HG02588 (cell line): ENCODE results near the gene ITGA3.

ENCODE experiments used
- ATAC-seq: cut with Tn5 transposase; IDR thresholded peaks from one replicate; pipeline ENCODE4 v1.9.1; 2021; ENCODE audit warnings: mild to moderate bottlenecking, moderate library complexity; ENCODE audit not compliant: unreplicated experiment

ITGA3 gene

DNA sequence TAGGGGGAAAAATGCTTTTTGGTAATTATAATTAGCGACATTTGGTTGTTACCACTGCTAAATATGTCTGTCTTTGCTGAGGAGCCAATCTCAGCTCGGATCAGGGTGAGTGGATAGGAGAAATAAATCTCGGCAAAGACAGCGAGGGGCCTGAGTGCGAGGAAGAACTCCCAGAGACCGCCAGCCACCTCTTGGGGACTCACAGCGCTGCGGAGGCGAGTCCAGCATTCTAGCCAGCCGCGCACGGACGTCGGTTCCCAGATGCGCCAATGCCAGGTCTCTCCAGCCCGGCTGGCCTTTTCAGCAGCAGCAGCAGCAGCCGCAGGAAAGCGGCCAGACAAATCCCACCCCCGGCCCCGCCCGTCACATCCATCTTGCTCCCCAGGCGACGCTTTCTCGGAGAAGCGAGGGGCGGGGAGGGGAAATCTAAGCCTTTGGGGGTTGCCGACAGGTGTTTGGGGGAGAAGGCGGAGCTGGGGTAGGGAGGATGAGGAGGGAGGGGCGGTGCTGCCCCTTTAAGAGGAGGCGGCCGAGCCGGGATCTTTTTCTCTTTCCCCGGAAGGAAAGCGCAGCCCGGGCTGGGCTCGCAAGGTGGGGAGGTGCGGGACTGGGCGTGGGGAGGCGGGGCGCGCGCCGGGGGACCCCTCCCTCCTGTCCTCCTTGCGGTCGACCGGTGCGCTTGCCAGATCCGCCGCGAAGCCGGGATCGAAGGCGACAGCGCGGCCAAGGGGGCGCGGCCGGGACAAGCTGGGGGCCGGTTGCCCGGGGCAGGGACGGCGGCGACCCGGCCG, at the start of gene ITGA3:
TSS of gene ITGA3 (plus strand) at position 685 of the 791 bp plus-strand sequence. CDS start 330 bp downstream, outside the sequence.
- ATAC-seq: peak; percentile 32

DNA sequence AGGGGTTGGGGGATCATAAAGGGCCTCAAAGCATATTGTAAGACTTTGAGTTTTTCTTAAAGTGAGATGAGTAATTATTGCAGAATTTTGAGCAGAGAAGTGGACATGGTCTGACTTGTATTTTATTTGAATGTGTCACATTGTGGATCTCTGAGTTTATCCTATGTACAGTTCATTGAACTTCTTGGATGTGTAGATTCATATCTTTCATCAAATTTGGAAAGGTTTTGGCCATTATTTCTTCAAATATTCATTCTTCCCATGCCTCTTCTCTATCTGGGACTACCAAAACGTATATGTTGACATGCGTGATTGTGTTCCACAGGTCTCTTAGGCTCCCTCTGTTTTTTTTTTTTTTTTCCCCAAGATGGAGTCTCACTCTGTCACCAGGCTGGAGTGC, 46.6 kb upstream of the ITGA3 start:
- ATAC-seq: no peak

DNA sequence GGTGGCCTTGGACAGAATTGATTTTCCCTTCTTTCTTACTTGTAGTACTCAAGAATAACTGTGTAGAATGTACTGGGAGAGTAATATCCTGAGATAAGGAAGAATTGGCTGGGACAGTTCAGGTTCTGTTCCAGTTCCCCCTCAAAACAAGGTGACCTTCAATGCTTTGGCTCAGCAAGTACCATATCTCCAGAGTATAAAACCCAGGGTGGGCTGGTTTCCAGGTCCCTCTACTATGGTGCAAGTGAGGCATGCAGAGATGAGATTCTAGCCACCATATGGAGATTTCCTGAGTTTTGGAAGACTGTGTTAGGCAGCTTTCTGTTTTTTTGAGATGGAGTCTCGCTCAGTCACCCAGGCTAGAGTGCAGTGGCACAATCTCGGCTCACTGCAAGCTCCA, 42.8 kb upstream of the ITGA3 start:
- ATAC-seq: no peak

DNA sequence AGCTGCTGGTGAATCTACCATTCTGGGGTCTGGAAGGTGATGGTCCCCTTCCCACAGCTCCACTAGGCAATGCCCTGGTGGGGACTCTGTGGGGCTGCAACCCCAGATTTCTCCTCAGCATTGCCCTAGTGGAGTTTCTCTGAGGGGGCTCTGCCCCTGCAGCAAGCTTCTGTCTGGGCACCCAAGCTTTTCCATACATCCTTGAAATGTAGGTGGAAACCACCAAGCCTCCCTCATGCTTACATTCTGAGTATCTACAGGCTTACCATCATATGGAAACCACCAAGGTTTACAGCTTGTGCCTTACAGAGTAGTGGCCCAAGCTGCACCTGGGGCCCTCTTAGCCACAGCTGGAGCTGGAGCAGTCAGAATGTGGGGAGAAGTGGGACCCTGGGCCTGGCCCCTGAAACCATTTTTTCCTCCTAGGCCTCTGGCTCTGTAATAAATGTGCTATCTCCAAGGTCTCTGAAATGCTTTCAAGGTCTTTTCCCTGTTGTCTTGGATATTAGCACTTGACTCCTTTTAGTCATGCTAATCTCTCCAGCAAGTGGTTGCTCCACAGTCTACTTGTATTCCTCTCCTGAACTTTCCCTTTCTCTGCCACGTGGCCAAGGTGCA, 41.3 kb upstream of the ITGA3 start:
- ATAC-seq: no peak

DNA sequence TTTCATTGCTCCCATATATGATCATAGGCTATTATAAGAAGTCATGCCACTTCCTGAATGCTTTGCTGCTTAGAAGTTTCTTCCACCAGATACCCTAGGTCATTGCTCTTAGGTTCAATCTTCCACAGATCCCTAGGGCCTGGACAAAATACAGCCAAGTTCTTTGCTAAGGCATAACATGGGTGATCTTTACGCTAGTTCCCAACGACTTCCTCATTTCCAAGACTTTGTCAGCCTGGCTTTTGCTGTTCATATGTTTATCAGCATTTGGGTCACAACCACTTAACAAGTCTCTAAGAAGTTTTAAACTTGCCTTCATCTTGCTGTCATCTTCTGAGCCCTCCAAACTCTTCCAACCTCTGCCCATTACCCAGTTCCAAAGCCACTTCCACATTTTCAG, 40.8 kb upstream of the ITGA3 start:
- ATAC-seq: no peak

DNA sequence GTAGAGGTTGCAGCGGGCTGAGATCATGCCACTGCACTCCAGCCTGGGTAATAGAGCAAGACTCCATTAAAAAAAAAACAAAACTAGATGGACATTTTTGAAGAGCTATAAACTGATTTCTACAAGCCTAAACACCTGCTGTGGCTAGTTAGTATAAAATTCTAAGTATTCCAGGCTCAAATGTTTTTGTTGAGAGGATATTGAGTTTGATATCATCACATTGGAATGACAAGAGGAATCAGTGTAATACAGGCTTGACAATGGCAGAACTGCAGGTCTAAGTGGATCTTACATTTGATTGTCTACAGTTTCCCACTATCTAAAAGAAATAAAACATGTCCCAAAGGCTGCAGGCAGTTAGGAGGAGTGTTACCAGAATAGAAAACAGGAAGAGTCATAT, 37.0 kb upstream of the ITGA3 start:
- ATAC-seq: no peak

DNA sequence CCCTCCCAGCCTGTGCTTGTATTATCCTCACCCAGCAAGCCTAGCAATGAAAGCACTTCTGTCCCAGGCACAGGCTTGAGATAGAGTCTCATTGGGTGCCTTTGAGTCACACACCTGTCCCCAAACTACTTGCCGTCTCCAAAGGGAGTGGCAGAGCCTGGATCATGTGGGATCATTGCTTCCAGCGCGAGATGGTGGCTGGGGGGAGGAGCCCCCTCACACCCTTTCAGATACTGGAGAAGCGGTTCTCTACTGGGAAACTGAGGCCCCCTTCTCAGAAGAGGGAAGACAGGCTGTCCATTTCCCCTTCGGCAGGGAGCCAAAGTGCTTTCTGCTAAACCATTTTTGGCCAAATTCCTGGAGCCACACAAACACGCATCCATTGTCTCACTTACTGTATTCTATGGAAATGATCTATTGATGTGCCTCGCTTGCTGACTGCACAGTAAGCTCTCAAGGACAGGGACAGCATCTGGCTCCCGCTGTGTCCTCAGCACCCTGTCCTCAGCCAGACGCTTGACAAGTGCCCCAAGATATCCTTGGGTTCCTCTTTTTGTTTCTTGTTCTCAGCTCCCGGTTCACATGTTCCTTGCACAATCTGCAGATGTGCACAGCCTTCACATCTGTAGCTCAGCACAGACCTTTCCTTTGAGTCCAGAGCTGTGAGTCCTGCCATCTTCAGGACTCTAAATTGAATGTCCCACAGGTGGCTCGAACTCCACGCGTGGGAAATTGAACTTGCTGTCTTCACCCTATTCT, 34.9 kb upstream of the ITGA3 start:
- no peak for ATAC-seq

DNA sequence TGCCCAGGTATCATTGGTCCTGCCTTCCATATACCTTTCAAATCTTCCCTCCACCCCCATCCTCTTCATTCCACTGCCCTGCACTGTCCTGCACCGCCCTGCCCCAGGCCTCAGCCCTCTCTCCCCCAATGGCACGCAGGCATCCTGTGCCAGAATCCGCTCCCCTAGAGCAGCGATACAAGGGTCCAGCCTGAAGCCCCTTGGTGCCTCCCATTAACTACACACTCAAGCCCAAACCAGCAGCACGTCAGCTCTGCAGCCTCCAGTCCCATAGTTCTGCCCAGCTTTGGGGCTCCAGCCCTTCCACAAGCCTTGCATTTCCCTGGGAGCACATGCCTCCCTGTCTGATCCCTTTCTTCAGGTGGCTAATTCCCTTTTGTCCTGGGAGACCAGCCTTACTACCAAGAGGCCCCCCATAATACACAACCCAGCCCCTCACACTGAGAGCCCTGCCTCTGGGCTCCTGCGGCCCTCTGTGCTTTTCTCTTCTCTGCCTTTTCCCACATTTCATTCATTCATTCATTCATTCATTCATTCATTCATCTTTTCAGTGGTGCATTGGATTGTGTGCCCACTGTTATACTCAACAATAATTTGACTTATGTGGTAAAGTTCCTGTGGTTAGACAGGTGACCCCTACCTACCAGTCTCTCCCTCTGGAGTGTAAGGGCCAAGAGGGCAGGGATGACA, 34.1 kb upstream of the ITGA3 start:
- no peak for ATAC-seq

DNA sequence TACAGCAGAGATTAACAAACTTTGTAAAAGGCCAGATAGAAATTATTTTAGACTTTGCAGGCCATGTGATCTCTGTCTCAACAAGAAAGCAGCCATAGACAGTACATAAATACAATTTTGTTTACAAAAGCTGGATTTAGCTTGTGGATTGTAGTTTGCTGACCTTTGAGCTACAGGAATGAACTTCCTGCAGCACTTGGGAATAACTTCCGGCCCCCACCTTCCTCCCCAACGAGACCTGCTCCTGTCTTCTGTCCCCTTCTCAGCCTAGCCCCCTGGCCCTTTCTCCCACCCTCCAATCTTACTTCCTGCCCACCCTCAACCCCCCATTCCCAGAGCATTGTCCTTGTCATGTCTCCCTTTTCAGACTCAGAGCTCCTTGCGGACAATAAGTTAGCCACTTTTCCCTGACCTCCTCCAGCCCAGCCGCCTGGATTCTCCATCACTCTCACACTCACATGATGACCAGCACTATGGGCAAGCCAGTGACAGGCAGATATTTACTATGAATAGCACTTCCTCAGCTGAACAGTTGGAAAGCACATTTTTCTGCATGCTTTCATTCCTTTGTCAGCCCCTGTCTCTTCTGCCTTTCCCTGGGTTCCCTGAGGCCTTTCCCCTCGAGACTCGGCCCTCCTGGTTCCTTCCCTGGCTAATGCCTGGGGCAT, 33.3 kb upstream of the ITGA3 start:
- no peak for ATAC-seq

DNA sequence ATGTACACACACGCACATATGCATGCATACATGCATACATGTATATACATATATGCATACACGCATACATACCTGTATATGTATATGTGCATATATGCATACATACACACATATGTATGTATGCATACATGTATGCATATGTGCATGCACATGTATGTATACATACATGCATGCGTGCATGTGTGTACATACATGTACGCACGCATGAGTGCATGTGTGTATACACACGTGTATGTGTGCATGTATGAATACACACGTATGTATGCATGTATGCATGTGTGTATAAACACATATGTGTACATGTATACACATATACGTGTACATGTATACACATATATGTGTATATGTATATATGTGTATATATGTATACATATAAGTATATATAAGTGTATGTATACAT, 32.4 kb upstream of the ITGA3 start:
- ATAC-seq: no peak

DNA sequence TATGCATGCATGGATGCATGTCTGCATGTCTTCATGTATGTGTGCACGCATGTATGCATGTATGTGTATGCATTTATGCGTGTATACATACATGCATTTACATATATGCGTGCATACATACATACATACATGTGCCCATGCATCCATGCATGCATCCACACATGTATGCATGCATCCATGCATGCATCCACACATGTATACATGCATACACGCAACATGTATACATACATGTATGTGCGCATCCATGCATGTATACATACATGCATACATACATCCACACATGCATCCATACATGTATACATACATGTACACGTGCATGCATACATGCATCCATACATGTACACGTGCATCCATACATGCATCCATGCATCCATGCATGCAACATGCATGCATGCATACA, 31.1 kb upstream of the ITGA3 start:
- no peak for ATAC-seq

DNA sequence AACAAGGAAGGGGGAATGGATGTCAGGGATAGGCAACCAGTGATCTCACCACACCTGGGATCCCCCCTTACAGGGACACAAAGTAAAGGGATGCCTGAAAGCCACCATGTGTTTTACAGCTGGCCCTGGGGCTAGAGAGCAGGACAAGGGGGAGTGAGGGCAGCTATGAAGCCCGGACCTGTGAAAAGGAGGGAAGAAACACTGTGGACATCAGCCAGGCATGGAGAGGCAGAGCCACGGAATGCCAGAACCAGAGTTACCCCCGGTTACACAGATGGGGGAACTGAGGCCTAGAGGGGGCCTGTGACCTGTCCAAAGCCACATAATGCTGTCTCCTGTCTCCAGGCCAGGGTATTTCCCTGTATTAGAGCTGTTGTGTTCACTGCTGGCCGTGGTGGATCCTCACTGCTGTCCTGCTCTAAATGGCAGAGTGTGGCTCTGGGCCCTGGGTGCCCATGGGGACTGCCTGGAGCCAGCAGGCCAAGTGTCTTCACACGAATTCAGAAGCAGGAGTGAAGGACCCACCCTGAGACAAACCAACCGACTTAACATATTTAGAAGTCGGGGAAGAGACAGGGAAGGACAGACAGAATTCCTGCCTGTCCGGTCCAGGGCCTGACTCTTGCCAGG, 29.7 kb upstream of the ITGA3 start:
- ATAC-seq: no peak

DNA sequence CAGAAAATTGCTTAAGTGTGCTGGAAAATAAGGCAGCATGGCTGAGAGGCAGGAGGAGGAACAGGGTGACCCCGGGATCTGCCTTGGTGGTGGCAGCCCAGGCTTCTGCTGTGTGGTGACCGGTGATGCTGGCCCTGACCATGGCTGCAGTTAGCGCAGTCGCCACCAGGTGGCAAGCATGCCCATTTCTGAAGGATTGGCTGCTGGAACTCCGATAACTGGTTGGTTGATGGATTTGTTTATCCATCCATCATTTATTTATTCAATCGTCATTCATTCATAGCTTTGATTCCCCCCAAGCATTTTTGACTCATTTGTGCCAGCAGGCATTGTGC, 29.1 kb upstream of the ITGA3 start:
- ATAC-seq: no peak

DNA sequence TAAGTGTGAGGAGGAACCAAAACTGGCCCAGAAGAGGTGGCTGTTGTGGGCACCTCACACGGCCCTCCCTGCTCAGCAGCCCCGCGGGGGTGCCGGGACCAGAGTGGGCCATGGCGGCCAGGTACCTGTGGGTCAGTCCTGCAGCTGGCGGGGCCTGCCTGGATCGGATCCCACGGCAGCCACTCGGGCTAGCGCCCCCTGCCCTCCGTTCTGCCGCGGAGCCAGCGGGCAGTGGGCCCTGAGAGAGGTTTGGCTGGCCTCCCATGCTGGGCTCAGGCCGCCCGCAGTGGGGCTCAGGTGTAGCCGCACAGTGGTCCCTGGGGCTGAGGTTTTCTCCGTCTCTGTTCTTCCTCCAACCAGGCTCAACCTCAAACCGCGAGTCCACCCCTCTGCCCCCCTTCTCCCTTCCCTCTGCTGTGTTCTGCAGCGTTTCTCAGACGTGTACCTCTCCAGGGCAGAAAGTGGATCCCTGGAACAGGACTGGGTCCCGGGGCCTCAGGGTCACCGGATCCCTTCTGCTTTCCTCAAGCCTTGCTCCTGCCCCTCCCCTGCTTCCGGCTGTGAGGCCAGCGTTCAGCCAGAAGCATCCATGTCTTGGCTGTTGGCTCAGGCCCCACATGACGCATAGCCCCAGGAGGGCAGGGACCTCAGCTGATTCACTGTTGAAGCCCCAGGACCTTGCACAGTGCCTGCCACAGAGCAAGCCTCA, 28.6 kb upstream of the ITGA3 start:
- ATAC-seq: no peak

DNA sequence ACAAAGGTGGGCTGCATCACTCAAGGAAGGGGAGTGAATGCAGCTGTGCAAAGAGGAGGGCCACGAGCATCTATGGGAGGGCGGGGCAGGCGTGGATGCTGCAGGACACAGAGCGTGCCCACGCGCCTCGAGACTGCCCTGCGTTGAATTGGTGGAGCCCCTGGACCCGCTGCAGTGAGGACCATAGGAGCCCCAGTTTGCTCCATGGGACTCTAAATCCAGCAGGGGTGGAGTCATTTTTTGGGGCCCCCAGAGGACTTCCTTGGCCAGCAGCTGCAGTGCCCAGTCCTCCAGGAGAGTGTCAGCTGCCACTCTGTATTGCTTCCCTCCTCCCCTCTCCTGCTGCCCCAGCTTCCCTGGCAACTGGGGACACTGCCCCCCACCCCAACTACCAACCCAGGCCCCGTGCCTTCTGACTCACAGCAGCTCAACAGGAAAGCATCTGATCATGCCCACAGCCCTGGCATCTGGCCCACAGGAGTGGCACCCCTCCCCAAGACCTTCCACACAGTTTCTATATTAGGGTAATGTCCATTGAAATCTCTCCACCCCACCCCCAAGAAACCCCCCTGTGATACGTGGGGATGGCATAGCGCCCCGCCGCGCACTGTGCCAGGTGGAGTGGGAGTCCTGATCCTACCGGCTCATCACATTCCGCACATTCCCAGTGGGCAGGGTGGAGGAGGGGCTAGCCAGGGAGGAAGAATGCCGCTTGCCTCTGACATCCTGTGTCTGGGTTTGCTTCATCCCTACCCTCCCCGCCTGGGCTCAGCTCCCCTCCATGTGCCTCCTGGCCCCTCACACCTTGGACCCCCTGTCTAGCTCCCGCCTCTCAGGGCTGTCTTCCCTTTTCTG, 27.8 kb upstream of the ITGA3 start:
- ATAC-seq: no peak

DNA sequence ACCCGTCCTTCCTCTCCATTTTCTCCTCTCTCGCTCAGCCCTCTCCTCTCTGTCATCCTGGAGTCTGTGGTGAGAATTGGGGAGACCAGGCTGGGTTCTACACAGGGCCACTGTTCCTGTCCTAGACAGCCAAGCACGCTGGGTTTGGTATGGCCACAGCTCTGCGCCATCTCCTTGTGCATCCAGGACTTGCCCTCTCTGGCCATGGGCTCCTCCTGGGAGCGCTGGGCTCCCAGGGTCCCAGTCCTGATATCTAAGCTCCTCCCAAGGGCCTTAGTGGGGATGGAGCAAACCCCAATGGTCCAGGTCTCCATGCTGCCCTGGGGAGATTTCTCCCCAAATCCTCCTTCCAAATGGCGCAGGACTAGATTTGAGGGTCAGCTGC, 27.2 kb upstream of the ITGA3 start:
- no peak for ATAC-seq

DNA sequence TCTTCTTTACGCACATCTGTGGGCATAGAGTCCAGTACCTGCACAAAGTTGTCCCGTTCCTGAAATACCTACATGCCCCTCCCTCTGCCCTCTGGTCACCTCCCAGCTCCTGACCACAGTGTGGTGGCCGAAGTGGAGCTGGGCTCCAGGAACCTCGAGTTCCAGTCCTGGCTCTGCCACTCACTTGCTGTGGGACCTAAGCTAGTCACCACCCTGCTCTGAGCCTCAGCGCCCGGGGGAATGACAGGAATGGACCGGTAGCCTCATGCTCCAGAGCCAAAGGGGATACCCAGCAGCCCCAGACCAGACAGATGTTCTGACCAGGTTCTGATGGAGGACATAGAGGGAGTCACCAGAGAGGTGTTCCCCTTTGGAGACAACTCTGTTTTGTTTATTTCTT, 26.7 kb upstream of the ITGA3 start:
- no peak for ATAC-seq

DNA sequence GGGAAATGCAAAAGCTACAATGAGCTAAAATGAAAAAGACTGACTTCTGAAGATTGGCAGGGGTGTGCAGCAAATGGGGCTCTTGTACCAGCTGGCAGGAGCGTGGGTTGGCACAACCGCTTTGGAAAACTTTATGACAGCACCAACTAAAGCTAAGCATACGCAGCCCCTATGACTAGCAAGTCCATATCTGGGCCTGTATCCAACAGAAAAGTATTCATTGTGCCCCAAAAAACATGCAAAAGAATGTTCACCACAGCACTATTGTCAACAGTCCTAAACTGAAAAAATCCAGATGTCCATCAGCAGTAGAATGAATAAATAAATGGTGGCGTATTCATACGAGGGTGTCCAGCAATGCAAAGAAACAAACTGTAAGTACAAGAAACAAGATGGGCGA, 22.6 kb upstream of the ITGA3 start:
- ATAC-seq: no peak
